SK-N-MC (cell line): ENCODE results near the gene SGPP1.

Experiments used
- EZH2 ChIP-seq: fragments of 200-600 bp; sonication (generic); IDR thresholded peaks from one replicate; pipeline ENCODE4 v1.6.1; 2017; ENCODE audit warnings: antibody characterized with exemption
- FOXP2 ChIP-seq: optimal IDR thresholded peaks from 2 replicates; pipeline ENCODE3; 2011; ENCODE audit warnings: mild to moderate bottlenecking, moderate library complexity; ENCODE audit not compliant: insufficient read depth; ENCODE audit errors: extremely low read length, control extremely low read depth
- POLR2AphosphoS5 ChIP-seq: IDR thresholded peaks from 2 replicates; pipeline ENCODE4 v1.6.1; 2012; ENCODE audit warnings: mild to moderate bottlenecking, low read depth, low read length, borderline replicate concordance

GRCh38 chr14:63673886-63674497 lies 53.9 kb downstream of the SGPP1 start:
- TF ChIP-seq POLR2AphosphoS5: no peak
- no peak for TF ChIP-seq EZH2
- no peak for TF ChIP-seq FOXP2
